ENCODE measurements around the gene CNGA3. TPM values are rescaled to one million over a fixed set of nuclear protein-coding genes. Genes with fewer than 3 reads are reported as not detected.
"Not testable (repeated sequence)": the region's sequence is repeated elsewhere in the genome, so short reads cannot be mapped to it uniquely, and the experiment has no call there.

CNGA3 gene
- total and polyA plus RNA-seq, 2 experiments from 2014 or later, result not detected

- peaks cover 2% of the 10 kb centered on the region for H3K4me1 ChIP-seq (ENCODE audit: low read depth)
- no peak overlapping the region for H3K4me3 ChIP-seq
- H3K27ac ChIP-seq, result no peak overlapping the region
- TF ChIP-seq, protein P1, sequence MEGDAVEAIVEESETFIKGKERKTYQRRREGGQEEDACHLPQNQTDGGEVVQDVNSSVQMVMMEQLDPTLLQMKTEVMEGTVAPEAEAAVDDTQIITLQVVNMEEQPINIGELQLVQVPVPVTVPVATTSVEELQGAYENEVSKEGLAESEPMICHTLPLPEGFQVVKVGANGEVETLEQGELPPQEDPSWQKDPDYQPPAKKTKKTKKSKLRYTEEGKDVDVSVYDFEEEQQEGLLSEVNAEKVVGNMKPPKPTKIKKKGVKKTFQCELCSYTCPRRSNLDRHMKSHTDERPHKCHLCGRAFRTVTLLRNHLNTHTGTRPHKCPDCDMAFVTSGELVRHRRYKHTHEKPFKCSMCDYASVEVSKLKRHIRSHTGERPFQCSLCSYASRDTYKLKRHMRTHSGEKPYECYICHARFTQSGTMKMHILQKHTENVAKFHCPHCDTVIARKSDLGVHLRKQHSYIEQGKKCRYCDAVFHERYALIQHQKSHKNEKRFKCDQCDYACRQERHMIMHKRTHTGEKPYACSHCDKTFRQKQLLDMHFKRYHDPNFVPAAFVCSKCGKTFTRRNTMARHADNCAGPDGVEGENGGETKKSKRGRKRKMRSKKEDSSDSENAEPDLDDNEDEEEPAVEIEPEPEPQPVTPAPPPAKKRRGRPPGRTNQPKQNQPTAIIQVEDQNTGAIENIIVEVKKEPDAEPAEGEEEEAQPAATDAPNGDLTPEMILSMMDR (IDR thresholded peaks at IDR 0.05; ENCODE audit: low read depth, low read length), result no peak
- no peaks in the 10 kb centered on the region for H3K9me3 ChIP-seq (ENCODE audit: low read depth)
- DNase-seq (ENCODE audit: low read depth in 1 of 2, low spot score in 1 of 2), result no peak
- H3K27me3 ChIP-seq, result no peaks in the 10 kb centered on the region
- no peaks in the 10 kb centered on the region for H3K36me3 ChIP-seq
Observed at GRCh38 chr2:98408155-98408554, 61.9 kb downstream of the CNGA3 start.

GRCh38 chr2:98412751-98413458, 66.6 kb downstream of the CNGA3 start:
- TF ChIP-seq, protein P1 (IDR thresholded peaks at IDR 0.05; ENCODE audit: low read depth, low read length), result peak; percentile 76

DNA sequence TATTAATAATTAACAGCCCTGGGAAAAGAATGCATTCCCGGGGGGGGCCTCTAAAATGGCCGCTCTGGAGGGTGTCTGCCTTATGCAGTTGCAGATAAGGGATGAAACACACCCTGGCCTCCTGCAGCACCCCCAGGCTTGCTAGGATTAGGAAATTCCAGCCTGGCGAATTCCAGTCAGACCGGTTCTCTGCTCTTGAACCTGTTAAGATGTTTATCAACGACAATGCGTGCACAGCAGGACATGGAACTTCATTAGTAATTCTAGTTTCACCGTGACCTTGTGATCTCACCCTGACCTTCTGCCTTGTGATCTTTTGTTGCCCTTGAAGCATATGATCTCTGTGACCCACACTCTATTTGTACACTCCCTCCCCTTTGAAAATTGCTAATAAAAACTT, 68.0 kb downstream of the CNGA3 start:
- not testable (repeated sequence) for H3K4me1 ChIP-seq (ENCODE audit: low read depth); DNase-seq (ENCODE audit: low read depth in 1 of 2, low spot score in 1 of 2); H3K9me3 ChIP-seq (ENCODE audit: low read depth); H3K36me3 ChIP-seq; H3K27me3 ChIP-seq; H3K4me3 ChIP-seq; H3K27ac ChIP-seq

More at GRCh38 chr2:98412751-98413458, 66.6 kb downstream of the CNGA3 start:
- Histone ChIP-seq H3K4me3 (no peak overlapping the region), H3K9me3 (ENCODE audit: low read depth) (no peaks in the 10 kb centered on the region), H3K27me3 (no peaks in the 10 kb centered on the region), H3K4me1 (ENCODE audit: low read depth) (peaks cover 4% of the 10 kb centered on the region), H3K36me3 (no peaks in the 10 kb centered on the region), H3K27ac (no peak overlapping the region)
- DNase-seq (ENCODE audit: low read depth in 1 of 2, low spot score in 1 of 2), result peak; percentile 70 to 83

DNA sequence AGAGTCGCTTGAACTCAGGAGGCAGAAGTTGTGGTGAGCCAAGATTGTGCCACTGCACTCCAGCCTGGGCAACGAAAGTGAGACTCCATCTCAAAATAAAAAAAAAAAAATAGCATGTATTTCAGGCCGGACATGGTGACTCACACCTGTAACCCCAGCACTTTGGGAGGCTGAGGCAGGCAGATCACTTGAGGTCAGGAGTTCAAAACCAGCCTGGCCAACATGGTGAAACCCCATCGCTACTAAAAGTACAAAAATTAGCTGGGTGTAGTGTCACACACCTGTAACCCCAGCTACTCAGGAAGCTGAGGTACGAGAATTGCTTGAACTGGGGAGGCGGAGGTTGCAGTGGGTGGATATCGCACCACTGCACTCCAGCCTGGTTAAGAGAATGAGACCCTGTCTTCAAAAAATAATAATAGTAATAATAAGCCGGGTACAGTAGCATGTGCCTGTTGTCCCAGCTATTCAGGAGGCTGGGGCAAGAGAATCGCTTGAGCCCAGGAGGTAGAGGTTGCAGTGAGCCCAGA, 69.5 kb downstream of the CNGA3 start:
- H3K9me3 ChIP-seq (ENCODE audit: low read depth); H3K27ac ChIP-seq; H3K27me3 ChIP-seq: not testable (repeated sequence)

DNA sequence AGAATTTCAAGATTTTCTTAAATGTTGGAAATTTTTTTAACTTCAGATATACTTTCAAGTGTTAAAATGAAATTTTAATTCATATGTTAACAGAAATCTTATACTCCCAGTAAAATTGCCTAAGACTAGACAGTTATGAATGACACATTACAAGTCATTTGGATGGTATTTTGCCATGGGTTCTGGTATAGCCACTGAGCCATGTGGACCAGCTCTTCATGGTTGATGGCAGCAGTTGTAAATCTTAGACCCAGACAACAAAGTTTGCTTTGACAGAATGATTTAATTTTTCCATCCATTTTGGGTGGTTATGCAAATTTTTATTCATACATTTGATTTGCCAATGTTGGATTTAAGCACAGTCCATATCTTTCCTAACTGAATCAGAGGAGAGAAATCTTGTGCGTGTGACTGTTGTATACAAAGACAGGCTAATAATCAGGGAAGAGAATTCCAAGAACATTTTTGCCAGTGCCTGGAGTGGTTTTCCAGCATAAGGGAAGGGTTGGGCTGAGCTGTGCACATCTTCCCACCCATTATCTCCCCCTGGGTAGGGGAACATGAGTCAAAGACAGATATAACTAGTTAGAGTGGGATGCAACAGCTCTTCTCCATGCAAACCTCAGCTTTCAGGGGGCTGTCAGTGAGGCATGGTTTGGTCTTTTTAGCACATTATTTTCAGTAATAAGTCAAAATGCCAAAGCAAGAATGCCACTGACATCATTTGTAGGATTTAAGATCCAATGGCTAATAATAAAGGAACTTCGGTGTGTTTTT, 70.3 kb downstream of the CNGA3 start:
- Histone ChIP-seq H3K27me3 (no peaks in the 10 kb centered on the region), H3K27ac (no peak overlapping the region), H3K4me3 (no peak overlapping the region), H3K4me1 (ENCODE audit: low read depth) (peaks cover 4% of the 10 kb centered on the region), H3K36me3 (no peaks in the 10 kb centered on the region), H3K9me3 (ENCODE audit: low read depth) (no peaks in the 10 kb centered on the region)
- TF ChIP-seq, protein P1 (IDR thresholded peaks at IDR 0.05; ENCODE audit: low read depth, low read length), result no peak
- DNase-seq (ENCODE audit: low read depth in 1 of 2, low spot score in 1 of 2), result no peak

More for the DNA sequence above, 69.5 kb downstream of the CNGA3 start:
- not testable (repeated sequence) for H3K4me3 ChIP-seq; H3K36me3 ChIP-seq; H3K4me1 ChIP-seq (ENCODE audit: low read depth); DNase-seq (ENCODE audit: low read depth in 1 of 2, low spot score in 1 of 2)

- TF ChIP-seq, protein P1 (IDR thresholded peaks at IDR 0.05; ENCODE audit: low read depth, low read length), result no peak
- no peak overlapping the region for H3K4me3 ChIP-seq
- H3K36me3 ChIP-seq, result no peaks in the 10 kb centered on the region
- H3K27ac ChIP-seq, result no peak overlapping the region
- H3K9me3 ChIP-seq (ENCODE audit: low read depth), result no peaks in the 10 kb centered on the region
- H3K4me1 ChIP-seq (ENCODE audit: low read depth), result no peaks in the 10 kb centered on the region
- DNase-seq (ENCODE audit: low read depth in 1 of 2, low spot score in 1 of 2), result no peak
- no peaks in the 10 kb centered on the region for H3K27me3 ChIP-seq
Observed at GRCh38 chr2:98419544-98419943, 73.3 kb downstream of the CNGA3 start.
